AG10803 (cell line): ENCODE data around the gene NBL1.

ENCODE experiments used
- DNase-seq: peaks from one replicate; pipeline ENCODE4 v3.0.0; 2010; ENCODE audit warnings: low read depth
- H3K4me3 ChIP-seq: 2 replicates; pipeline ENCODE4 v1.5.1; 2011; ENCODE audit warnings: mild to moderate bottlenecking, low read length, control low read depth
- CTCF ChIP-seq: conservative IDR thresholded peaks from 2 replicates; pipeline ENCODE4 v1.5.1; 2011; ENCODE audit warnings: mild to moderate bottlenecking, low read length, control low read depth, inconsistent platforms

NBL1 gene

DNA sequence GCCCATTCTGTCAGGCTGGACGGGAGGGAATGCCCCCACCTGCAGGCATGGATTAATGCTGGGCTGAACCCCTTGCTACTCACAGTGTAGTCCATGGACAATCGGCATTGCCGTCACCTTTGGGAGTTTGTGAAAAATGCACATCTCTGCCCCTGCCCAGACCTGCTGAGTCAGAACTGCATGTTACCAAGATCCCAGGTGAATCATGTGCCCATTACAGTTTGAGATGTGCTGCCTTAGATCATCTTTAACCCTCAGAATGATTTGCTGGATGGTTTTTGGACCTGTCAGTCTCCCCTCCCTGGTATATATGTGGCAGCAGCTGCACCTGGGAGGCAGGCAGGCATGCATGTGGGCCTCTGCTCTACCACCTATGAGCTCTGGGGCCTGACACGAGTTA, 35.6 kb downstream of the NBL1 start:
- no peak for DNase-seq
- TF ChIP-seq CTCF, result no peak
- no peak overlapping the region for H3K4me3 ChIP-seq

GRCh38 chr1:19680644-19681043, 36.5 kb downstream of the NBL1 start:
- TF ChIP-seq CTCF, result no peak
- no peak overlapping the region for H3K4me3 ChIP-seq
- DNase-seq, result no peak

GRCh38 chr1:19682257-19682656, 38.1 kb downstream of the NBL1 start:
- DNase-seq, result peak; percentile 96
- H3K4me3 ChIP-seq, result no peak overlapping the region
- TF ChIP-seq CTCF, result no peak

- no peak for DNase-seq
- TF ChIP-seq CTCF, result no peak
- no peak overlapping the region for H3K4me3 ChIP-seq
Measured at GRCh38 chr1:19682901-19683300, 38.8 kb downstream of the NBL1 start.

GRCh38 chr1:19683351-19683750, 39.2 kb downstream of the NBL1 start:
- TF ChIP-seq CTCF, result no peak
- H3K4me3 ChIP-seq, result no peak overlapping the region
- no peak for DNase-seq

GRCh38 chr1:19684677-19685076, 40.6 kb downstream of the NBL1 start:
- no peak overlapping the region for H3K4me3 ChIP-seq
- DNase-seq, result no peak
- TF ChIP-seq CTCF, result no peak

GRCh38 chr1:19685994-19686393, 41.9 kb downstream of the NBL1 start:
- TF ChIP-seq CTCF, result no peak
- no peak overlapping the region for H3K4me3 ChIP-seq
- no peak for DNase-seq
